SJCRH30 (cell line): ENCODE data around the gene MRC2. TPM values are rescaled to one million over a fixed set of nuclear protein-coding genes. Genes with fewer than 3 reads are reported as not detected.

Experiments
- DNase-seq, 2 experiments: peaks; one replicate each; pipeline ENCODE4 v3.0.0-alpha.2; 2015 to 2020
- H3K27ac ChIP-seq: fragments of 250-450 bp; sonication (Bioruptor Pico); 2 replicates; pipeline ENCODE4 v1.5.1; 2020; ENCODE audit warnings: mild to moderate bottlenecking, moderate library complexity
- H3K27me3 ChIP-seq: fragments of 250-450 bp; sonication (Bioruptor Pico); 2 replicates; pipeline ENCODE4 v1.5.1; 2020; ENCODE audit warnings: mild to moderate bottlenecking, moderate library complexity
- H3K36me3 ChIP-seq: fragments of 250-450 bp; sonication (Bioruptor Pico); 2 replicates; pipeline ENCODE4 v1.5.1; 2020; ENCODE audit warnings: mild to moderate bottlenecking, moderate library complexity
- H3K4me1 ChIP-seq: fragments of 250-450 bp; sonication (Bioruptor Pico); 2 replicates; pipeline ENCODE4 v1.5.1; 2020; ENCODE audit warnings: mild to moderate bottlenecking, moderate library complexity
- H3K4me3 ChIP-seq: fragments of 250-450 bp; sonication (Bioruptor Pico); 2 replicates; pipeline ENCODE4 v1.5.1; 2020; ENCODE audit warnings: mild to moderate bottlenecking, moderate library complexity
- H3K9me3 ChIP-seq: fragments of 250-450 bp; sonication (Bioruptor Pico); replicated peaks from 2 replicates; pipeline ENCODE4 v1.5.1; 2020; ENCODE audit warnings: mild to moderate bottlenecking, moderate library complexity
- total RNA-seq: library from RNA; depleted of rRNA; stranded (reverse); fragments of >200 nt; shearing (Covaris generic); gene quantifications from 2 replicates; pipeline ENCODE4 v1.2.3, GENCODE V29; 2014

Gene MRC2
- total RNA-seq, 1 experiment from 2014 or later = 4.5 TPM

DNA sequence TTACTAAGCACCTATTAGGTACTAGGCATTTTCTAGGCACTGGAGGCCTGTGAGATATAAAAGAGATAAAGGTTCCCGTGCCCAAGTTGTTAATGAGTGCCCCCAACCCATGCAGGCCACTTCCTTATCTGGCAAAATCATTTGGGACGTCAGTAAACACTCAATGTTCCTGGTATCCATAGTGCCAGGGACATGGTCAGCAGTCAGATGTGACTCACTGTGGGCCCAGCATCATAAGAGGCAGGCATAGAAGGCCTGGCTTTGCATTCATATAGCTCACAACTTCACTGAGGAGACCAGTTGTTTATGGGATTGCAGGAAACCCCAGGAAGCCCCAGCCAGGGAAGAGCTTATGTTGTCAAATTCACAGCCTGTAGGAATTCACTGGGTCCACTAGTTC, 81.1 kb downstream of the MRC2 start:
- H3K27me3 ChIP-seq = 0 out of 2 replicates have a peak, but pooled peaks cover 12% of the 10 kb centered on the region
- H3K4me1 ChIP-seq = peaks cover 3% of the 10 kb centered on the region; the same call in 1 of the 2 replicates
- H3K36me3 ChIP-seq = no peaks in the 10 kb centered on the region
- H3K9me3 ChIP-seq = no peaks in the 10 kb centered on the region
- DNase-seq = no peak
- no peak overlapping the region for H3K27ac ChIP-seq
- H3K4me3 ChIP-seq = no peak overlapping the region

DNA sequence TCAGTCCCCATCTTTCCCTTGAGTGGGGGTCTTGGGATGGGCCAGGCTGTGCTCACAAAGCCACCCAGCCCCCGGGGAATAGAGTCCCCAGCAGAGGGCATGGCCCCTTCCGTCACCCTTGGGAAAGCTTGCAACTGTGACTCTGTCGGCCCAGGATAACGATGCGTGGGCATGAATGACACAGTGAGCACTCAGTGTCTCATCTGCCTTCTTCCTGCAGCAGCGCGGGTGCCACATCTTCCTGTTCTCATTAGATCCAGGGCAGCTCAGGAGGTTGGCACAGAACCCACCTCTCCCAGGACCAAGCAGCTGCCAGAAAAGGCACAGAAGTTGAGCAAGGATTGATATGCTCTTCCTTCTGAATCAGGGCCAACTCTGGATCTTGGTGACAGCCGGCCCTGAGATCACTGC, 84.7 kb downstream of the MRC2 start:
- Histone ChIP-seq H3K27ac (no peak overlapping the region), H3K9me3 (no peaks in the 10 kb centered on the region), H3K27me3 (no peaks in the 10 kb centered on the region), H3K4me3 (no peak overlapping the region), H3K4me1 (no peaks in the 10 kb centered on the region), H3K36me3 (no peaks in the 10 kb centered on the region)
- no peak for DNase-seq

DNA sequence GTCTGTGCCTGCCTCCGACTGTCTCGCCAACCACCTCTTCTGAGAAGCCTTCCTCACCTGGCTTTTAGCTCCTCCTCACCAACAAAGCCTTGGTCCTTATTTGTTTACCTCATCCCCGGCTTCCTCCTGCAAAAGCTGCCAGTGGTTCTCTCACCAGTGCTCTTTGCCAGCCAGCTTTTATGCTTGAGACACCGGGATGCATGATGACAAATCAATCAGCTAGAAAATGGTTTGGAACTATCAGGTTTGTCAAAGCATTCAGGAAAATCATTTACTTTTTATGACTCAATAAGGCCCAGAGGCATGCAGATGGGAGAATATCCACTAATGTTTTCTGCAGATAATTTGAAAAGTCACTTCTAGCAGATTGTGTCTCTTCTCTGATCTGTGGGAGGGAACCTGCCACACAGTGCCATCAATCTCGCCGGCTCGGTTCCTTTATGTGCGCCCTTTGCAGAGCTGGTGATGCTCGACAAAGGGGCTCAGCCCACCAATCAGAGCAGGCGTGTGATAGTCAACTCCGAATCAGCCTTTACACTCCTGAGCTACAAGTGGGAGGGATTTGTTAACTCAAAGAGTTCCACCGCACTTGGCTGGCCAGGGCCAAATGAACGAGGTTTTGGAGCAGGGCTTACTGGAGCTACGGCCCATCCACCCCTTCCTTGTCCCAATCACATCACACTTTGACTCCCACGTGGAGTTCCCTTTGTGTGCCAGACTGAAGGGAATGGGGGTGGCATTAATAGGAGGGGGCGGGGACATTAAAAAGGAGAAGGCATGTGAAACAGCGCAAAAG, 85.8 kb downstream of the MRC2 start:
- Histone ChIP-seq H3K36me3 (no peaks in the 10 kb centered on the region), H3K4me1 (no peaks in the 10 kb centered on the region), H3K4me3 (no peak overlapping the region), H3K9me3 (no peaks in the 10 kb centered on the region), H3K27ac (no peak overlapping the region), H3K27me3 (no peaks in the 10 kb centered on the region)
- DNase-seq = no peak

DNA sequence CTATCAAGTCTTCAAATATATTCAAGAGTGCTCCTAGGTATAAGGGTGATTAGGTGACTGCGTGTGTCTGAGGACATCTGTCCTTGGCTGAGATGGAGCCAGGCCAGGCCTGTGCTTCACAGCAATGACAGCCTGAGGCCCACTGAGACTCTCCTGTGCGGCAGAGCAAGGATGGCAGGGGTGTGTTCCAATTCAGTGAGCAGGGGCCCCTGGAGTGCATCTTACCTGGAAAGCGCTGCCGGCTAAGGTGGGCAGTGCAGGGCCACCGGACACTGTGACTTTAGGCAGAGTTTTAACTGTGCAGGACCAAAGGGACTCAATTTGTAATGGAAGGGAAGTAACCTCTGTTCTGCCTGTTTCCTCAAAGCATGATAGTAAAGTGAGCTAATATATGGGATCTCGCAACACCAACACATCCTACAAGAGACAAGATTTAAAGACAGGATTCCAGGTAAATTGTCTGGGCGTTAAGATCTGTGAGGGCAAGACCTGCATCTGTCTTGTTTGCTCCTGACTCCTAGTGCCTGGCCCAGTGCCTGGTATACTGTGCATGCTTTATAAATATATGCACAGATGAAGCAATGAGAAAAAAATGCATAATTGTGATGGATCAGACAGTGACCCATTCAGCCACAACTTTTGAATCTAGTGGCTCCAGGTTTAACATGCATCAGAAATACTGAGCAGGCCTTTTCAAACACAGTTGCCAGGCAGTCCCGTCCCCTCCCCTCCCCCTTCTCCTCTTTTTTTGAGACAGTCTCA, 86.7 kb downstream of the MRC2 start:
- Histone ChIP-seq H3K36me3 (no peaks in the 10 kb centered on the region), H3K27ac (no peak overlapping the region)
- DNase-seq = no peak

DNA sequence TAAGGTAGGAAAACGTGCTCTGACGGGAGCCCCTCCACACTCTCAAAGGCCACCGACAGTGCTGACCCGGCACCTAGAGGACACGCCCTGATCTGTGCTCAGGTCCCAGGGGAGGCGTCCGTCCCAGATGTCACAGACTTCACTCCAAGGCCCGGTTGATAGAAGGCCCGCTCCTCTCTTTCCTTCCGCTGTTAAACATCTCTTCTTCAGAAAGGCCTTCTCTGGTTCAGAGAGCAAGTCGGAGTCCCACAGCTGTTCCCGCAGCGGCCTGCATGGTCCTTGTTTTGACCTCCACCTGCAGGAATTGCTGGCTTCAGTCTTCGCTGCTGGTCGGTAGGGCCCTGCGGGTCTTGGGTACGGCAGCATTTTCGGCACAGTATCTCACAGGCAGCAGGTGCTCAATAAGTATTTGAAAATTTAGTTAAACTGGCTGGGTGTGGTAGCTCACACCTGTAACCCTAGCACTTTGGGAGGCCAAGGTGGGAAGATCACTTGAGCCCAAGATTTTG, 88.5 kb downstream of the MRC2 start:
- Histone ChIP-seq H3K4me3 (no peak overlapping the region), H3K9me3 (no peaks in the 10 kb centered on the region), H3K36me3 (no peaks in the 10 kb centered on the region), H3K4me1 (no peaks in the 10 kb centered on the region), H3K27ac (no peak overlapping the region), H3K27me3 (no peaks in the 10 kb centered on the region)
- DNase-seq = no peak

More for the DNA sequence above, 86.7 kb downstream of the MRC2 start:
- no peaks in the 10 kb centered on the region for H3K4me1 ChIP-seq
- H3K4me3 ChIP-seq = no peak overlapping the region
- H3K27me3 ChIP-seq = no peaks in the 10 kb centered on the region
- no peaks in the 10 kb centered on the region for H3K9me3 ChIP-seq

DNA sequence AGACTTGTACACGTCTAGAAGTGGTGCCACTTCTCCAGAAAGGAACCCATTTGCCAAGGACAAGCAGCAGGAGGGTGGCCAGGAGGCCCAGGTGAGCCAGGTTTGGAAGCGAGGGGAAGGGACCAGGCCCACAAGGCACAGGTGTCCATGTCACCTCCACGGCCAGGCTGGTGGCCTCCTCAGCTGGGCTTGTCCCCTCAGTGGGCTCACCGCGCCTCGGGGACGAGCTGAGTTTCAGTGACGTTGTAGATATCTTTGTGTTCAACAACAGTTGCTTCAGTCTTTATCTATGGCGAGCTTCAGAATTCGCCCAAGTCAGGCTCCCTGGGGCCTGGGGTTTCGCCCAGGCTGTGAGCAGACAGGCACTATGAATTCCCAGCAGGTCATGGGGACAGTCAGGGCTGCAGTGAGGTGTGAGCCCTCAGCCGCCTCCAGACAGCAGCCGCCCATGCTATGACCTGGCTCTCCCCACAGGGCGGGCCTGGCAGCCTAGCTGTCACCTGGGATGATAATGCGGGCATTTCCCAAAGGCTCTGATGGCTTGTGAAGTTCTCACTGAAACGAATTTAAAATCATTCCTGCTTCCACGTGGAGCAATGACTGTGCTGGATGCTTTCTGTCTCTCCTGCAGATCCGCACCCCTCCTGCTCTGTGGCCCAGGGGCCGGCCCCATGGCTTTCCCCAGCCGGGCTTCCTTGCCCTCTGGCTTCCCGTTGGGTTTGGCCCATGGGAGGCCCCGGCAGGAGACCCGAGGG, 89.5 kb downstream of the MRC2 start:
- Histone ChIP-seq H3K9me3 (no peaks in the 10 kb centered on the region), H3K27me3 (no peaks in the 10 kb centered on the region), H3K4me3 (no peak overlapping the region), H3K36me3 (no peaks in the 10 kb centered on the region), H3K4me1 (no peaks in the 10 kb centered on the region), H3K27ac (no peak overlapping the region)
- DNase-seq = no peak

DNA sequence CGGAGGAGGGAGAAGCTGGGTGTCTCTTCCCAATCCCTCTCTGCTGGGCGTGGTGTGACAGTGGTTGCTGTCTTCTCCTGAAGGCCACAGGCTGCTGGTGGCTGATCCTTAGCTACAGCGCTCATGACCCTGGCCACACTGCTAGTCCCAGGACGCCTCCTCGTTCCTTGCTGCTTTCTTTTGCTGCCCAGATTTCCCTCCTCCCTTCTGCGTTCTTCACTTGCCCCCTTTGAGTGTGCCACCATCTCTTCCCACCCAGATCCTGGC, 90.1 kb downstream of the MRC2 start:
- Histone ChIP-seq H3K36me3 (no peaks in the 10 kb centered on the region), H3K4me1 (no peaks in the 10 kb centered on the region), H3K27me3 (no peaks in the 10 kb centered on the region), H3K4me3 (no peak overlapping the region), H3K27ac (no peak overlapping the region), H3K9me3 (no peaks in the 10 kb centered on the region)
- DNase-seq = no peak

DNA sequence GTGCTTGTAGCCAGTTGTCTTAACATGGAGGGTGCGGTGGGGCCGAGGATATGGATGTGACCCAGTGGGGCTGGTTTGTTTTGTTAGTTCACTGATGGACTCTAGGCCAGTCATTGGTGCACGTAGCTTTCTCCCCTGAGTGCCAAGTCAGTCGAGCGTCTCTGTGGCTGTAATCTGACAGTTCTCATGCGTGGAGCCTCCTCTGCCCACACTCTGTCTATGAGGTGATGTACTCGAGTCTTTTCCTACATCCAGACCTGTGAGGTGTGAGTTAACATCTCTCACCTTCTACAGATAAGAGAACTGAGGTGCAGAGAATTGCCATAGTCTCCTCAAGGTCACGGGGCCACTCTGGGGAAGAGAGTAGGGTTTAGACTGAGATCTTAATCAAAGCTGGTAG, 90.4 kb downstream of the MRC2 start:
- H3K9me3 ChIP-seq = no peaks in the 10 kb centered on the region
- H3K36me3 ChIP-seq = no peaks in the 10 kb centered on the region
- no peaks in the 10 kb centered on the region for H3K4me1 ChIP-seq
- no peak for DNase-seq
- H3K27ac ChIP-seq = no peak overlapping the region
- H3K4me3 ChIP-seq = no peak overlapping the region
- H3K27me3 ChIP-seq = no peaks in the 10 kb centered on the region

DNA sequence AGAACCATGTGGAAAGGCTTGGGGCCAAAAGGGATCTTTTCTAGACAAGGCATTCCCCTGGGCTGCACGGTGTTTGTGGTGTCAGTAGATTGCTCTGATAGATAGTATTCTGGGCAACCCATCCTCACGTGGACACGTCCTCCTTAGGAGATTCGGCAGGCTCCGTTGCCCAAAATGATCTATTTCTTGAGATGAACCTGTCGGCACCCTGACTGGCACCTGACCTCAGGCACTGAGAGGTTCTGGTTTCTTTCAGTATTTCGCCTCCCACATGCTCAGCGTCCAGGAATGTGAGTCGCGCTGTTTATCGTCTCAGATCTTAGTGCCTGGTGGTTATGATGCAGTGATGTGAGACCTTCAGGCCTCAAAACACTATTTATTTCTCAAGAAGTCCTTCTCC, 91.0 kb downstream of the MRC2 start:
- no peaks in the 10 kb centered on the region for H3K36me3 ChIP-seq
- H3K4me1 ChIP-seq = no peaks in the 10 kb centered on the region
- H3K27me3 ChIP-seq = no peaks in the 10 kb centered on the region
- H3K4me3 ChIP-seq = no peak overlapping the region
- no peaks in the 10 kb centered on the region for H3K9me3 ChIP-seq
- DNase-seq = no peak
- H3K27ac ChIP-seq = no peak overlapping the region

DNA sequence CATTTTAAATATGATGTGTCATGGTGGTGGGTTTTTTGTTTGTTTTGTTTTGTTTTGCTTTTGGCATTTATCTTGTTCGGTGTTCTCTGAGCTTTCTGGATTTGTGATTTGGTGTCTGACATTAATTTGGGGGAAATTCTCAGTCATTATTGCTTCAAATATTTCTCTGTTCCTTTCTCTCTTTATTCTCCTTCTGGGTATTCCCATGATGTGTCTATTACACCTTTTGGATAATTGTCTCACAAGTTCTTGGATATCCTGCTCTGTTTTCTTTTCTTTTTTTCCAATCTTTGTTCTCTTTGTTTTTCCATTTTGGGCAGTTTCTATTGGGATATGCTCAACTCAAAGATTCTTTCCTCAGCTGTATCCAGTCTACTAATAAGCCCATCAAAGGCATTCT, 92.1 kb downstream of the MRC2 start:
- H3K36me3 ChIP-seq = no peaks in the 10 kb centered on the region
- DNase-seq = no peak
- H3K4me1 ChIP-seq = 0 out of 2 replicates have a peak, but pooled peaks cover 3% of the 10 kb centered on the region
- no peaks in the 10 kb centered on the region for H3K9me3 ChIP-seq
- H3K4me3 ChIP-seq = no peak overlapping the region
- H3K27ac ChIP-seq = no peak overlapping the region
- no peaks in the 10 kb centered on the region for H3K27me3 ChIP-seq

DNA sequence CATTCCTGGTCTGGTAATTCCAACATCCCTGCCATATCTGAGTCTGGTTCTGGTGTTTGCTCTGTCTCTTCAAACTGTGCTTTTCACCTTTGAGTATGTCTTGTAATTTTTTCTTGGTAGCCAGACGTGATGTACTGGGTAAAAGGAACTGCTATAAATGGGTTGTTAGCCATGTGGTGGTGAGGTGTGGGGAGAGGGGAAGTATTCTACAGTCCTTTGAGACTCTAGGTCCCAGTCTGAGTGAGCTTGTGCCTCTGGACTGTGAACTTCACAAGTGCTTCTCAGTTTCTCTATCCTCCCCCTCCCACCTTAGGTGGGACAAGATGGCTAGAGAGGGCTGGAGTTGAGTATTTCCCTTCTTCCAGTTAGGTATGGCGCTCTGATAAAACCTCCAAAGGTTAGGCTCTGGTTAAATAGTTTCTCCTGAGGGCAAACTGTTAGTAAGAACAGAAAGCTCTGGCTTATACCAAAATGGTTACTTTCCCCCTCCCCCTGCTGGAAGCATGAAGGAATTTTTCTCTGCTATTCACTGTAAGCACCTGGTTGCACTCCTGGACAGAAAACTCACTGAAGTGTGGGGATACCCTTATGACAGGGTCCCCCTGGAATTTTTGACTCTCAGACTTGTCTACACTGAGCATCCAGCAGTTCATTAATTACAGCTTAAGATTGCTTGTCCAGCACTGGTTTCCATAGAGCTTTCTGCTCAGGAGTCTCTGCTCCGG, 92.8 kb downstream of the MRC2 start:
- Histone ChIP-seq H3K36me3 (no peaks in the 10 kb centered on the region), H3K4me3 (no peak overlapping the region), H3K27me3 (no peaks in the 10 kb centered on the region; the same call in 1 of the 2 replicates), H3K9me3 (no peaks in the 10 kb centered on the region), H3K27ac (no peak overlapping the region), H3K4me1 (0 out of 2 replicates have a peak, but pooled peaks cover 3% of the 10 kb centered on the region)
- DNase-seq = peak in 1 of 2 experiments; percentile 27

DNA sequence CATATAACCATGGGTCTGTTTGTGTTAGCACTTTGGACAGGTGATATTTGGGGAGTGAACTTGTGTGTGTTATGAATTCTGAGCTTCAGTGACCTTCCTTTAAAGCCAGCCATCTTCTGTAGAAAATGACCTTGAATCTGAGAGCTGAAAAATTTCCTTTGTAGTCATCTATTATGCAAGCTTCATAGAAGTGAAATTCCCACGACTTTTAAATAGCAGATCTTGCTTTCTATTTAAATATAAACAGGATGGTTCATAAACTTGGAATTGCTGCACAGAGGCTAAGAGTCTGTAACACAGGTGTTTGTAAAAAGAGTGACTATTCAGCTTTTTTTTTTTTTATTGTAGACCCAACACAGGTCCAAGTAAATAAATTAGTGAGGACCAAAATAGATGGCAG, 95.2 kb downstream of the MRC2 start:
- peaks cover 11% of the 10 kb centered on the region for H3K4me1 ChIP-seq
- no peaks in the 10 kb centered on the region for H3K36me3 ChIP-seq
- H3K4me3 ChIP-seq = no peak overlapping the region
- no peak for DNase-seq
- no peaks in the 10 kb centered on the region for H3K9me3 ChIP-seq
- H3K27ac ChIP-seq = no peak overlapping the region
- no peaks in the 10 kb centered on the region; the same call in 1 of the 2 replicates for H3K27me3 ChIP-seq

DNA sequence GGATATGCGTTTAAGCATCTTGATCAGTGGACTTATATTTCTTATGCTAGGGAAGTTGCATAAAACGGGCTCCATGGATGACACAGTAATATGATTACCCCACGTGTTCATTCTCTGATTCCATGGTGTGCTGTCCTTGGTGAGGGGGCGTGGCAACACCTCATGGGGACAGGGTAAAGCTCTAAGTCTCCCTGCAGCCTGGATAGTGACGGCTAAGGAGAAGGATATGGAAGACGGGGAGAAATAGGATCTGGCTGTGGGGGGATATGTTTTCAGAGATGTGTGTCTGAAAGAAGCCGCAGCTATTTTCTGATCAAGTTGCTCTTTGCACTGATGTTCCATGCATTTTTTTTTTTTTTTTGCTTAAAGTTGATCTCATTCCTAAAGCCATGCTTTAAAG, 96.4 kb downstream of the MRC2 start:
- Histone ChIP-seq H3K27me3 (no peaks in the 10 kb centered on the region; the same call in 1 of the 2 replicates), H3K4me3 (no peak overlapping the region), H3K27ac (no peak overlapping the region), H3K4me1 (peaks cover 17% of the 10 kb centered on the region), H3K9me3 (no peaks in the 10 kb centered on the region), H3K36me3 (no peaks in the 10 kb centered on the region)
- peak; percentile 42 to 66 for DNase-seq

DNA sequence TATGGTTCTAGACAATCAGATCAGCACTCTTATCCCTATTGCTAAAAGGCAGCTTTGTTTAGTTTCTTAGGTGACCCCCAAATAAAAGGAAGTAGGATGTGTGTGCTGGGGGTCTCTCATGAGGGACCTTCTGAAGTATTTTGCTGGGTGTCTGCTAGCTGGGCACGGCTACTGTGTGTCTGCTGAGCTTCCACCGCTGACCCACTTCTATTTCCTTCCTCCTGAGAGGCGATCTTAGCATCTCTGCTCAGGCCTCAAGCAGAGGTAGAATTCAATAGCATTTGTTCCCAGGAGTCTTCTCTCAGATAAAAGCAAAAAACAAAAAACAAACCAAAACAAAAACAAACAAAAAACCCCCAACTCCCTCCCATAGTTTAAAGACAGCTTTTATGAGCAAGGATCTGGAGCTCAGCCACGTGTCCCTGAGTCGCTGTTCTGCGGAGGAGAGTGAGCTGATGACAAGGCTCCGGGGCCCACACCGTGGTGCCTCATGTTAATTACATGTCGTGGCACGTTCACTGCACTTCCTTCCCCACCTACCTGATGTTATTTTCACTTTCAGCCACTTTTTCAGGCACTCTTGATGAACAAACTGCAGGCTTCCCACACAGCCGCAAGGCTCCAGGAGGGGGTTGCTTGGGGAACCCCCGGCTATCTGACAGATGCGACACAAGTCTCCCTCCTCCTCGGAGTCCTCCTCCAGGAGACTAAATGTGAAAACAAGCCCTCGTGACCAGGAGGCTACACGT, 97.1 kb downstream of the MRC2 start:
- Histone ChIP-seq H3K27ac (no peak overlapping the region), H3K4me1 (peaks cover 17% of the 10 kb centered on the region), H3K27me3 (no peaks in the 10 kb centered on the region; the same call in 1 of the 2 replicates), H3K9me3 (no peaks in the 10 kb centered on the region), H3K36me3 (no peaks in the 10 kb centered on the region), H3K4me3 (no peak overlapping the region)
- no peak for DNase-seq
